Nephron progenitor cell (in vitro differentiated cells): ENCODE data around the gene CD226.
A peak's percentile ranks its signal among the peaks of the same experiment; 100 is the strongest.
"Not testable (repeated sequence)": the region's sequence is repeated elsewhere in the genome, so short reads cannot be mapped to it uniquely, and the experiment has no call there.

Source experiments
- DNase-seq: peaks from one replicate; pipeline ENCODE4 v3.0.0; 2021
- H3K27ac Mint-ChIP-seq: 2 replicates; pipeline ENCODE4 v1.8.0; 2021; ENCODE audit warnings: mild to moderate bottlenecking, moderate library complexity, mixed read lengths
- H3K27me3 Mint-ChIP-seq: 2 replicates; pipeline ENCODE4 v1.8.0; 2021; ENCODE audit warnings: mild to moderate bottlenecking, low read depth, mixed read lengths; ENCODE audit not compliant: poor library complexity
- H3K36me3 Mint-ChIP-seq: 2 replicates; pipeline ENCODE4 v1.8.0; 2021; ENCODE audit warnings: low read depth, mixed read lengths
- H3K4me1 Mint-ChIP-seq: 2 replicates; pipeline ENCODE4 v1.8.0; 2021; ENCODE audit warnings: mixed read lengths
- H3K4me3 Mint-ChIP-seq: 2 replicates; pipeline ENCODE4 v1.8.0; 2021; ENCODE audit warnings: mild to moderate bottlenecking, moderate library complexity, mixed read lengths
- H3K9me3 Mint-ChIP-seq: 2 replicates; pipeline ENCODE4 v1.8.0; 2021; ENCODE audit warnings: mild to moderate bottlenecking, moderate library complexity, mixed read lengths
- CTCF ChIP-seq: fragments of 200-600 bp; sonication (generic); IDR thresholded peaks from 2 replicates; pipeline ENCODE4 v1.5.0; 2021; ENCODE audit warnings: antibody characterized with exemption

Gene CD226

GRCh38 chr18:69839497-69839896 is 108.2 kb downstream of the CD226 start:
- DNase-seq = no peak
- Mint-ChIP-seq H3K4me3 (no peak overlapping the region), H3K4me1 (peaks cover 10% of the 10 kb centered on the region), H3K27me3 (no peaks in the 10 kb centered on the region), H3K9me3 (peaks cover 3% of the 10 kb centered on the region), H3K36me3 (peaks cover 13% of the 10 kb centered on the region), H3K27ac (no peak overlapping the region)
- no peak for TF ChIP-seq CTCF

- TF ChIP-seq CTCF = no peak
- peaks cover 13% of the 10 kb centered on the region for H3K36me3 Mint-ChIP-seq
- H3K27me3 Mint-ChIP-seq = no peaks in the 10 kb centered on the region
- no peak overlapping the region for H3K27ac Mint-ChIP-seq
- DNase-seq = peak; percentile 11
- H3K4me3 Mint-ChIP-seq = no peak overlapping the region
- peaks cover 10% of the 10 kb centered on the region for H3K4me1 Mint-ChIP-seq
- H3K9me3 Mint-ChIP-seq = peaks cover 3% of the 10 kb centered on the region
Measured at GRCh38 chr18:69838620-69839411, 108.9 kb downstream of the CD226 start.

GRCh38 chr18:69838003-69838402 is 109.7 kb downstream of the CD226 start:
- H3K27me3 Mint-ChIP-seq = no peaks in the 10 kb centered on the region
- H3K36me3 Mint-ChIP-seq = peaks cover 13% of the 10 kb centered on the region
- H3K9me3 Mint-ChIP-seq = peaks cover 3% of the 10 kb centered on the region
- no peak overlapping the region for H3K4me3 Mint-ChIP-seq
- no peak for DNase-seq
- peaks cover 10% of the 10 kb centered on the region for H3K4me1 Mint-ChIP-seq
- no peak overlapping the region for H3K27ac Mint-ChIP-seq
- no peak for TF ChIP-seq CTCF

- peaks cover 18% of the 10 kb centered on the region for H3K36me3 Mint-ChIP-seq
- not testable (repeated sequence) for H3K27me3 Mint-ChIP-seq, H3K9me3 Mint-ChIP-seq, H3K4me3 Mint-ChIP-seq, H3K4me1 Mint-ChIP-seq, DNase-seq
- H3K27ac Mint-ChIP-seq = peak overlapping the region; percentile 26
Measured at GRCh38 chr18:69834980-69835379, 112.7 kb downstream of the CD226 start.

- H3K9me3 Mint-ChIP-seq = no peaks in the 10 kb centered on the region
- H3K4me3 Mint-ChIP-seq = no peak overlapping the region
- TF ChIP-seq CTCF = no peak
- no peak overlapping the region for H3K27ac Mint-ChIP-seq
- H3K27me3 Mint-ChIP-seq = peaks cover 3% of the 10 kb centered on the region
- H3K36me3 Mint-ChIP-seq = peaks cover 24% of the 10 kb centered on the region
- H3K4me1 Mint-ChIP-seq = no peaks in the 10 kb centered on the region
- no peak for DNase-seq
Measured at GRCh38 chr18:69830189-69830588, 117.5 kb downstream of the CD226 start.

- Mint-ChIP-seq H3K4me1 (no peaks in the 10 kb centered on the region), H3K27me3 (no peaks in the 10 kb centered on the region), H3K4me3 (no peak overlapping the region), H3K9me3 (peaks cover 24% of the 10 kb centered on the region), H3K36me3 (peaks cover 40% of the 10 kb centered on the region), H3K27ac (no peak overlapping the region)
- TF ChIP-seq CTCF = no peak
- no peak for DNase-seq
Measured at GRCh38 chr18:69820538-69820937, 127.1 kb downstream of the CD226 start.
